ENCODE results near the gene PPP2R5C.
A peak's percentile ranks its signal among the peaks of the same experiment; 100 is the strongest.

The PPP2R5C gene

DNA sequence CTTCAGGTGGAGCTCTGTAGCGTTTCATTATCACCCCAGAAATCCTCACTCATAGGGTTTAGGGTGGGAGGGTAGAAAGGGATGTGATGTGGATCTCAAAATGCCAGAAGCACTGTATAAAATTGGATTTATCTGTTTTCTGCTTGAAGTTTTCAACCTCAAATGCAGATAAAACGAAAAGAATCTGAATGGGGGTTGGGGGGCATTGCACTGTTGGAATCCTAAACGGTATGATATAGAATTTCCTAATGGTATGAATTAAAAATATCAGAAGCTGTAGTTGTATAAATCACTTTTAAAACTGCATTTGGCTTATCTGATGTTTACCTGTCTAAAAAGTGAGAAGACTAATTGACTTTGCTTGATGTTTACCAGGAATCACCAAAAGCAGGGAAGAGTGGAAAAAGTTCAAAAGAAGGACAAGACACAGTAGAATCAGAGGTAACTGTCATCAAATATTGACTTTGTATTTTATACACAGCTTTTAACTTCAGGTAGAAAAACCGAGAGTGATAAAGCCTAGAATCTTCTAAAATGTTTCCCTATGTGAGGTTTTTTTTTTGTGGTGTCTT, 1.1 kb downstream of the PPP2R5C start:
- Histone ChIP-seq H4K20me1 (ENCODE audit: control insufficient read depth, insufficient read depth, low read depth, low read length) (no peaks in the 10 kb centered on the region), H3K4me3 (ENCODE audit: low read length) (peak overlapping the region; percentile 85)

DNA sequence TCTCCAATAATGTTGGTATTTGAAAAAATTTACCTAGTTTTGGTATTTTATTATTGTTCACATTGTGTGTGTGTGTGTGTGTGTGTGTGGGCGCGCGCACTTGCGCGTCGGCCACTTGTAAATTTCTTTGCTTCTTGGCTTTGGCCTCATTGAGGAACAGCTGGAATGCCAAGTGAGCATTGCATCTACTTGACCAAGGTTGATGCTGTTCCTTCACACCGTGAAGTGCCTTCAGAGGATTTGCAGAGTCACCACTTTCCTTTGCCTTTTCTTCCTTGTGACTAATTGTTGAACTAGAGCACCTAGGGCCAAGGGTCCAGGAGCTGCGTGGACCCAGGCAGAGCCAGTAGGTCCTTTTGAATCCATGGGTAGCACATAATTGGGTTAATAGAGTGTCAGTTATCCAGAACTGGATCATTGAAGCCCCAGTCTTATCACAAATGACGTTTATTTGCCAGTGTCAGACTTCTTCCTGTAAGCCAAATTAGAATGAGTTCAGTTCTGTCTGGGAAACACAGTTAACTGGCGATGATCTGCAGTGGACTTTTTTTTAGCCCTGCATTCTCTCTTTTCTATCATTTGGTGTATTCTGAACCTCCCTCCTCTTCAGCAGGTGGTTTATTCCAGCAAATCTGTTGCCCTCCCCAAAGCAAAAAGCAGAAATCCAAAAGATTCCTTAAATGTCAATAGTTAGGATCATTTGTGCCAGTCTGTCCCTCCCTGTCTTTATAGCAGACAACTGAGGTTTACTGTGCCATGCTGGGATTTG, 2.6 kb downstream of the PPP2R5C start:
- no peak overlapping the region for H3K27ac ChIP-seq (ENCODE audit: low read depth, low read length)
- H4K20me1 ChIP-seq (ENCODE audit: control insufficient read depth, insufficient read depth, low read depth, low read length) = no peaks in the 10 kb centered on the region
- peaks cover 13% of the 10 kb centered on the region for H3K4me1 ChIP-seq (ENCODE audit: control insufficient read depth, low read length)
- H3K9me2 ChIP-seq (replicated peaks; ENCODE audit: control insufficient read depth, low read length) = no peaks in the 10 kb centered on the region
- TF ChIP-seq EZH2phosphoT487 (IDR thresholded peaks at IDR 0.05; ENCODE audit: borderline replicate concordance, low read length) = no peak
- TF ChIP-seq, protein P1, sequence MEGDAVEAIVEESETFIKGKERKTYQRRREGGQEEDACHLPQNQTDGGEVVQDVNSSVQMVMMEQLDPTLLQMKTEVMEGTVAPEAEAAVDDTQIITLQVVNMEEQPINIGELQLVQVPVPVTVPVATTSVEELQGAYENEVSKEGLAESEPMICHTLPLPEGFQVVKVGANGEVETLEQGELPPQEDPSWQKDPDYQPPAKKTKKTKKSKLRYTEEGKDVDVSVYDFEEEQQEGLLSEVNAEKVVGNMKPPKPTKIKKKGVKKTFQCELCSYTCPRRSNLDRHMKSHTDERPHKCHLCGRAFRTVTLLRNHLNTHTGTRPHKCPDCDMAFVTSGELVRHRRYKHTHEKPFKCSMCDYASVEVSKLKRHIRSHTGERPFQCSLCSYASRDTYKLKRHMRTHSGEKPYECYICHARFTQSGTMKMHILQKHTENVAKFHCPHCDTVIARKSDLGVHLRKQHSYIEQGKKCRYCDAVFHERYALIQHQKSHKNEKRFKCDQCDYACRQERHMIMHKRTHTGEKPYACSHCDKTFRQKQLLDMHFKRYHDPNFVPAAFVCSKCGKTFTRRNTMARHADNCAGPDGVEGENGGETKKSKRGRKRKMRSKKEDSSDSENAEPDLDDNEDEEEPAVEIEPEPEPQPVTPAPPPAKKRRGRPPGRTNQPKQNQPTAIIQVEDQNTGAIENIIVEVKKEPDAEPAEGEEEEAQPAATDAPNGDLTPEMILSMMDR (IDR thresholded peaks at IDR 0.05; ENCODE audit: low read depth, low read length, poor library complexity, severe bottlenecking) = no peak
- no peaks in the 10 kb centered on the region for H3K9me3 ChIP-seq (ENCODE audit: control insufficient read depth, insufficient read depth, low read length)
- no peaks in the 10 kb centered on the region for H3F3A ChIP-seq (ENCODE audit: control insufficient read depth, insufficient read depth)
- peaks cover 2% of the 10 kb centered on the region; the same call in 1 of the 2 replicates for H3K27me3 ChIP-seq (ENCODE audit: control insufficient read depth, low read length)
- no peak overlapping the region for H3K4me3 ChIP-seq (ENCODE audit: low read length)
- H3K79me2 ChIP-seq (ENCODE audit: control insufficient read depth, low read length) = peaks cover 5% of the 10 kb centered on the region
- H3K36me3 ChIP-seq (ENCODE audit: control insufficient read depth, low read length) = peaks cover 17% of the 10 kb centered on the region
- H3K4me2 ChIP-seq (ENCODE audit: low read length) = no peak overlapping the region

More for the DNA sequence above, 1.1 kb downstream of the PPP2R5C start:
- Histone ChIP-seq H3K9me3 (ENCODE audit: control insufficient read depth, insufficient read depth, low read length) (no peaks in the 10 kb centered on the region), H3K36me3 (ENCODE audit: control insufficient read depth, low read length) (peaks cover 17% of the 10 kb centered on the region), H3K27ac (ENCODE audit: low read depth, low read length) (peak overlapping the region; percentile 24), H3K27me3 (ENCODE audit: control insufficient read depth, low read length) (peaks cover 9% of the 10 kb centered on the region), H3K79me2 (ENCODE audit: control insufficient read depth, low read length) (peaks cover 5% of the 10 kb centered on the region), H3K4me1 (ENCODE audit: control insufficient read depth, low read length) (peaks cover 13% of the 10 kb centered on the region), H3K9me2 (replicated peaks; ENCODE audit: control insufficient read depth, low read length) (no peaks in the 10 kb centered on the region), H3K4me2 (ENCODE audit: low read length) (peak overlapping the region; percentile 85), H3F3A (ENCODE audit: control insufficient read depth, insufficient read depth) (no peaks in the 10 kb centered on the region)
- TF ChIP-seq, protein P1 (IDR thresholded peaks at IDR 0.05; ENCODE audit: low read depth, low read length, poor library complexity, severe bottlenecking) = no peak
- no peak for TF ChIP-seq EZH2phosphoT487 (IDR thresholded peaks at IDR 0.05; ENCODE audit: borderline replicate concordance, low read length)

DNA sequence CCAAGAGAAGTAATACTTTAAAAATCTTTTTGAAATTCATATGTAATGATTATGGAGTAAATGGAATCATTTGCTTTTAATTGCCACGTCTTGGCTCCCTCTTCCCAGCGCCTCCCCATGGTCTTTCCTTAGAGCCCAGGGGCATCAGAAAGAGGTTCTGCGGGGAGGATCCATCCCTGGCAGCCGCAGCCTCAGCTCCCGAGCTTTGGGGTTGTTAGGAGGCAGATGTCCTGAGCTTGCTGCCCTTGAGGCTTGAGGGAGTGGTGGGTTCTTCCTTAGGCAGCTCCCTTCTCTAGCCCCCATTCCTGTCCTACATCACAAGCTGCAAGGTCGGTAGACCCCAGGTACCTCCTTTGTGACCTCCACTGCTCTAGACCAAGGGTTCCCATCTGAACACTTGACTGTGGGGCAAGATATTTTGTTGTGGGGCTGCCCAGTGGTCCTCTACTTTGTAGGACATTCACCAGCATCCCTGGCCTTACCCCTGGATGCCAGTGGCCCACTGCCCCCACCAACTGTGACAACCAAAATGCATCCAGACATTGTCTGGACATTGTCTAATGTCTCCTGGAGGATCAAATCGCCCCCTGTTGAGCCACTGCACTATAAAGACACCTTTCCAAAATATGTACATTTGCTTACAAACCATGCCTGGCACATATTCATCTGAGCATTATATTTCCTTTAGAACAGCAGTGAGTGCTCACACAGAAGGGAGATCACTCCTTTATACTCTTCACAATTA, 6.3 kb downstream of the PPP2R5C start:
- no peaks in the 10 kb centered on the region for H4K20me1 ChIP-seq (ENCODE audit: control insufficient read depth, insufficient read depth, low read depth, low read length)
- H3K27me3 ChIP-seq (ENCODE audit: control insufficient read depth, low read length) = no peaks in the 10 kb centered on the region
- no peak overlapping the region for H3K27ac ChIP-seq (ENCODE audit: low read depth, low read length)
- H3K4me2 ChIP-seq (ENCODE audit: low read length) = no peak overlapping the region
- H3K36me3 ChIP-seq (ENCODE audit: control insufficient read depth, low read length) = peaks cover 17% of the 10 kb centered on the region
- peaks cover 32% of the 10 kb centered on the region for H3K4me1 ChIP-seq (ENCODE audit: control insufficient read depth, low read length)
- H3K9me3 ChIP-seq (ENCODE audit: control insufficient read depth, insufficient read depth, low read length) = no peaks in the 10 kb centered on the region
- TF ChIP-seq EZH2phosphoT487 (IDR thresholded peaks at IDR 0.05; ENCODE audit: borderline replicate concordance, low read length) = no peak
- TF ChIP-seq, protein P1 (IDR thresholded peaks at IDR 0.05; ENCODE audit: low read depth, low read length, poor library complexity, severe bottlenecking) = no peak
- no peaks in the 10 kb centered on the region for H3K9me2 ChIP-seq (replicated peaks; ENCODE audit: control insufficient read depth, low read length)
- peaks cover 11% of the 10 kb centered on the region for H3K79me2 ChIP-seq (ENCODE audit: control insufficient read depth, low read length)
- peaks cover 16% of the 10 kb centered on the region for H3F3A ChIP-seq (ENCODE audit: control insufficient read depth, insufficient read depth)
- H3K4me3 ChIP-seq (ENCODE audit: low read length) = no peak overlapping the region

Data from DOHH2 (cell line).